Trophoblast cell (in vitro differentiated cells and primary cell): ENCODE measurements around the gene GINS2.

Experiments used
- DNase-seq, 2 donors: peaks; one replicate each; pipeline ENCODE4 v3.0.0-alpha.2; 2016
- H2AFZ ChIP-seq: 2 replicates; pipeline ENCODE4 v1.6.1; 2013; ENCODE audit warnings: low read length, moderate library complexity, mild to moderate bottlenecking; ENCODE audit not compliant: insufficient read depth, poor library complexity
- H2AK5ac ChIP-seq: 2 replicates; pipeline ENCODE4 v1.6.1; 2013; ENCODE audit warnings: mild to moderate bottlenecking, low read length
- H2BK120ac ChIP-seq: 2 replicates; pipeline ENCODE4 v1.6.1; 2013; ENCODE audit warnings: low read length, mild to moderate bottlenecking, moderate library complexity; ENCODE audit not compliant: insufficient read depth, poor library complexity
- H2BK12ac ChIP-seq: 2 replicates; pipeline ENCODE4 v1.6.1; 2013; ENCODE audit warnings: mild to moderate bottlenecking, low read length, moderate library complexity
- H2BK5ac ChIP-seq: 2 replicates; pipeline ENCODE4 v1.6.1; 2013; ENCODE audit warnings: low read length, low read depth, moderate library complexity, mild to moderate bottlenecking; ENCODE audit not compliant: poor library complexity
- H3K14ac ChIP-seq: 2 replicates; pipeline ENCODE4 v1.6.1; 2013; ENCODE audit warnings: mild to moderate bottlenecking, low read length
- H3K18ac ChIP-seq: 2 replicates; pipeline ENCODE4 v1.6.1; 2013; ENCODE audit warnings: mild to moderate bottlenecking, low read length
- H3K23ac ChIP-seq: 2 replicates; pipeline ENCODE4 v1.6.1; 2013; ENCODE audit warnings: low read length
- H3K27ac ChIP-seq: 2 replicates; pipeline ENCODE4 v1.5.1; 2013; ENCODE audit warnings: low read depth, mild to moderate bottlenecking, inconsistent platforms, low read length, moderate library complexity
- H3K27me3 ChIP-seq: 2 replicates; pipeline ENCODE4 v1.6.1; 2013; ENCODE audit warnings: inconsistent platforms, mild to moderate bottlenecking, low read length, moderate library complexity; ENCODE audit not compliant: insufficient read depth
- H3K36me3 ChIP-seq, 2 experiments: 1 replicate in 1 of 2; 2 replicates in 1 of 2; pipeline ENCODE4 v1.6.1; 2013; ENCODE audit warnings: low read length in 2 of 2, mild to moderate bottlenecking in 2 of 2, moderate library complexity in 1 of 2; ENCODE audit not compliant: insufficient read depth in 2 of 2, control insufficient read depth in 1 of 2
- H3K4ac ChIP-seq: 2 replicates; pipeline ENCODE4 v1.6.1; 2013; ENCODE audit warnings: low read depth, mild to moderate bottlenecking, low read length, moderate library complexity
- H3K4me1 ChIP-seq, 2 experiments: 1 replicate in 1 of 2; 2 replicates in 1 of 2; pipeline ENCODE4 v1.6.1; 2013; ENCODE audit warnings: low read length in 2 of 2, mild to moderate bottlenecking in 2 of 2, moderate library complexity in 1 of 2; ENCODE audit not compliant: insufficient read depth in 2 of 2, control insufficient read depth in 1 of 2
- H3K4me2 ChIP-seq: 2 replicates; pipeline ENCODE4 v1.6.1; 2013; ENCODE audit warnings: inconsistent platforms, mild to moderate bottlenecking, low read length, moderate library complexity
- H3K4me3 ChIP-seq: 2 replicates; pipeline ENCODE4 v1.5.1; 2013; ENCODE audit warnings: mild to moderate bottlenecking, low read depth, low read length, inconsistent platforms
- H3K79me1 ChIP-seq: one replicate; pipeline ENCODE4 v1.6.1; 2013; ENCODE audit warnings: low read length
- H3K79me2 ChIP-seq: 2 replicates; pipeline ENCODE4 v1.6.1; 2013; ENCODE audit warnings: low read length, mild to moderate bottlenecking; ENCODE audit not compliant: control insufficient read depth, insufficient read depth, poor library complexity
- H3K9ac ChIP-seq: 2 replicates; pipeline ENCODE4 v1.6.1; 2013; ENCODE audit warnings: mild to moderate bottlenecking, low read length
- H3K9me3 ChIP-seq: 2 replicates; pipeline ENCODE4 v1.6.1; 2013; ENCODE audit warnings: low read depth, mild to moderate bottlenecking, control low read depth, inconsistent platforms, low read length; ENCODE audit not compliant: insufficient read depth
- H4K12ac ChIP-seq: 2 replicates; pipeline ENCODE4 v1.6.1; 2013; ENCODE audit warnings: low read depth, mild to moderate bottlenecking, low read length, moderate library complexity
- H4K8ac ChIP-seq: 2 replicates; pipeline ENCODE4 v1.6.1; 2013; ENCODE audit warnings: low read depth, mild to moderate bottlenecking, low read length, moderate library complexity
- H4K91ac ChIP-seq: one replicate; pipeline ENCODE4 v1.6.1; 2013; ENCODE audit warnings: low read depth, mild to moderate bottlenecking, low read length, moderate library complexity
- WGBS: extraction: QIAGEN DNeasy Blood & Tissue Kit; methylation state at CpG from one replicate; pipeline ENCODE4 v1.1.7; 2013; ENCODE audit warnings: missing lambda C conversion rate; ENCODE audit not compliant: insufficient read length, insufficient coverage; ENCODE audit errors: extremely low coverage; 5-methylcytosine and 5-hydroxymethylcytosine counted together

Gene GINS2

DNA sequence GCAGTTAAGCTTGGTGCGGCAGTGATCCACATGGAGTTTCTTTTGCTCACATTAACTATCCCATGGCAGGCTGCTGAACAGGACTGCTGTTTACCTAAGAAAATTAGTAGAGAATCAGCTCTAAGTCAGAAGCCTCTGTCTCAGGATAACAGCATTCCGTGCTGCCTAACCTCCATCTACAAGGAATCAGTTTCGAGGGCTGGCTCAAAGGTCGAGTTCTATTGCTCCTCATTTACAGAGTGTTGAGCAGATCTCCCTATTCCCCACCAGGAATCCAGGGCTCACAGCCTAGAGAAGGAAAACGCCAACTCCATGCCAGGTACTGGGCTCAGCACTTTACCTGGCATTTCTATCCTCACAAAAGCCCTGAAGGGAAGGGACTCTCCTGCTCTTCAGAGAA lies 9.9 kb downstream of the GINS2 start:
- Histone ChIP-seq H3K9me3 (no peaks in the 10 kb centered on the region), H3K4me3 (no peak overlapping the region), H3K9ac (no peak overlapping the region), H3K79me1 (no peaks in the 10 kb centered on the region), H3K18ac (no peak overlapping the region), H3K79me2 (no peaks in the 10 kb centered on the region), H4K12ac (no peak overlapping the region), H2AK5ac (no peak overlapping the region), H3K4me1 (no peaks in the 10 kb centered on the region), H2BK5ac (no peak overlapping the region), H3K36me3 (peaks cover 29 to 54% of the 10 kb centered on the region in 2 experiments), H4K91ac (no peak overlapping the region), H3K14ac (no peak overlapping the region), H2BK120ac (no peak overlapping the region), H2BK12ac (no peak overlapping the region), H3K4ac (no peak overlapping the region), H3K27me3 (no peaks in the 10 kb centered on the region), H3K27ac (no peak overlapping the region), H4K8ac (no peak overlapping the region), H3K4me2 (no peak overlapping the region), H2AFZ (no peak overlapping the region), H3K23ac (no peak overlapping the region)
- WGBS = no CpG with 5 or more reads among the region's 5 CpGs
- no peak for DNase-seq

GRCh38 chr16:85678016-85678415 lies 10.7 kb downstream of the GINS2 start:
- Histone ChIP-seq H3K4ac (no peak overlapping the region), H3K27me3 (no peaks in the 10 kb centered on the region), H3K18ac (no peak overlapping the region), H2BK5ac (no peak overlapping the region), H3K36me3 (peaks cover 32 to 57% of the 10 kb centered on the region in 2 experiments), H4K8ac (no peak overlapping the region), H3K9ac (no peak overlapping the region), H3K9me3 (no peaks in the 10 kb centered on the region), H2AK5ac (no peak overlapping the region), H2AFZ (no peak overlapping the region), H3K4me1 (no peaks in the 10 kb centered on the region), H3K4me3 (no peak overlapping the region), H3K79me1 (no peaks in the 10 kb centered on the region), H4K91ac (no peak overlapping the region), H3K27ac (no peak overlapping the region), H2BK12ac (no peak overlapping the region), H4K12ac (no peak overlapping the region), H2BK120ac (no peak overlapping the region), H3K23ac (no peak overlapping the region), H3K79me2 (no peaks in the 10 kb centered on the region), H3K4me2 (no peak overlapping the region), H3K14ac (no peak overlapping the region)
- no CpG with 5 or more reads among the region's 8 CpGs for WGBS
- peak in 1 of 2 donors; percentile 26 for DNase-seq

DNA sequence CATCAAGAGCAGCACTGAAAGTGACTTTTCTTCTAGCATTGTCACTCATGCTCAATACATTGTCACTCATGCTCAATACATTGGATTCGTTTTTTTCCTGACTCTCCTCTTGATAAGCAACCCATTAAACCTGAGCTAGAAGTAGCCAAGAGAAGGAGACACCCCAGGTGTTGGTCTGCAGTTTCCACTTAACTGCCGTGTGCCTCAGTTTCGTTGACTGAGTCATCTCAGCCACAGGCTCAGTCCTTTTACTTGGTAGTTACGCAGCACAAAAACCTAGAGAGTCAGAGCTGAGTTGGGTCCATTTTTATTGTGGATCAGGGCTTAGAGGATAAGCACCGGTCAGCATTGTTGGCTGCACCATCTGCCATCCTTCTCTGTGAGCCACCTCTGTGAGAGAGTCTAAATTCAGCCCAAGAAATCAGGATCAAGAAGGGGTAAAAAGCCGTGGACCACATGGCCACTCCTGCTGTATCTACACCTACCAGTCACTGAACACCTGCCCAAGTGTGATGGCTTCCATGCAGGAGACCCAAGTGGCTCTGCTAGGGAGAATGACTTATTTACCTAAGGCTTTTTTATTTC lies 11.3 kb downstream of the GINS2 start:
- H3K14ac ChIP-seq = no peak overlapping the region
- H3K4me1 ChIP-seq = no peaks in the 10 kb centered on the region
- H2AFZ ChIP-seq = no peak overlapping the region
- DNase-seq = peak in 1 of 2 donors; percentile 19
- no peak overlapping the region for H4K8ac ChIP-seq
- H3K23ac ChIP-seq = no peak overlapping the region
- H3K27ac ChIP-seq = no peak overlapping the region
- peaks cover 34 to 62% of the 10 kb centered on the region in 2 experiments for H3K36me3 ChIP-seq
- H3K27me3 ChIP-seq = no peaks in the 10 kb centered on the region
- H2BK120ac ChIP-seq = no peak overlapping the region
- H3K79me2 ChIP-seq = no peaks in the 10 kb centered on the region
- no peak overlapping the region for H4K12ac ChIP-seq
- H3K4me2 ChIP-seq = no peak overlapping the region
- no peak overlapping the region for H2AK5ac ChIP-seq
- no peak overlapping the region for H2BK5ac ChIP-seq
- H3K9ac ChIP-seq = no peak overlapping the region
- H3K4ac ChIP-seq = no peak overlapping the region
- H3K18ac ChIP-seq = no peak overlapping the region
- H4K91ac ChIP-seq = no peak overlapping the region
- no CpG with 5 or more reads among the region's 6 CpGs for WGBS
- no peaks in the 10 kb centered on the region for H3K79me1 ChIP-seq
- H3K4me3 ChIP-seq = no peak overlapping the region
- H3K9me3 ChIP-seq = no peaks in the 10 kb centered on the region
- H2BK12ac ChIP-seq = no peak overlapping the region

DNA sequence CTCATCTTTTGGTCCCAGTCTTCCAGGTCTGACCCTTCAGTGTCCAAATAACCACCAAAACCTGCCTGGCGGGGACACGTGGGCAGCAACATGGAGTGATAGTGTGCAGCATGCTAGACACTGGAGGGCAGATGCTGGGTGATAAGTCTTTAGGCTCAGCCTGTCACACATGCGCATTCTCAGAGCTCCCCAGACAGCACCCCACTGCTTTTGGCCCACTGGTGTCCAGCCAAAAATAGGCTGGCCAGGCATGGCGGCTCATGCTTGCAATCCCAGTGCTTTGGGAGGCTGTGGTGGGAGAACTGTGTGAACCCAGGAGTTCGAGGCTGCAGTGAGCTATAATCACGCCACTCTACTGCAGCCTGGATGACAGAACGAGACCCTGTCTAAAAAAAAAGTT lies 12.3 kb downstream of the GINS2 start:
- no peak overlapping the region for H4K12ac ChIP-seq
- no peaks in the 10 kb centered on the region for H3K79me2 ChIP-seq
- no peak overlapping the region for H2BK5ac ChIP-seq
- H2BK12ac ChIP-seq = no peak overlapping the region
- no CpG with 5 or more reads among the region's 7 CpGs for WGBS
- no peaks in the 10 kb centered on the region for H3K9me3 ChIP-seq
- peak overlapping the region; percentile 0 for H3K4me3 ChIP-seq
- H3K79me1 ChIP-seq = no peaks in the 10 kb centered on the region
- no peak overlapping the region for H2AFZ ChIP-seq
- no peak overlapping the region for H3K14ac ChIP-seq
- no peak overlapping the region for H2BK120ac ChIP-seq
- no peak overlapping the region for H4K8ac ChIP-seq
- no peak overlapping the region for H3K4me2 ChIP-seq
- H3K27ac ChIP-seq = no peak overlapping the region
- no peaks in the 10 kb centered on the region for H3K27me3 ChIP-seq
- no peak overlapping the region for H2AK5ac ChIP-seq
- H3K9ac ChIP-seq = no peak overlapping the region
- no peaks in the 10 kb centered on the region for H3K4me1 ChIP-seq
- DNase-seq = peak in 1 of 2 donors; percentile 22
- no peak overlapping the region for H3K4ac ChIP-seq
- H4K91ac ChIP-seq = no peak overlapping the region
- H3K36me3 ChIP-seq = peaks cover 43 to 71% of the 10 kb centered on the region in 2 experiments
- no peak overlapping the region for H3K18ac ChIP-seq
- H3K23ac ChIP-seq = no peak overlapping the region
